ENCODE results near the gene SCN8A.

- TF ChIP-seq POLR2AphosphoS5 (IDR thresholded peaks at IDR 0.05) = no peak
- TF ChIP-seq CTCF (IDR thresholded peaks at IDR 0.05) = no peak
Measured at GRCh38 chr12:51661836-51662235, 70.8 kb downstream of the SCN8A start.
